AG09309 (cell line): ENCODE measurements around the gene DNAJB4.
"Not testable (repeated sequence)": the region's sequence is repeated elsewhere in the genome, so short reads cannot be mapped to it uniquely, and the experiment has no call there.

Source experiments
- DNase-seq: peaks from one replicate; pipeline ENCODE4 v3.0.0-alpha.2; 2010; ENCODE audit warnings: low read depth
- H3K4me3 ChIP-seq: 2 replicates; pipeline ENCODE4 v1.5.1; 2011; ENCODE audit warnings: mild to moderate bottlenecking, low read depth, low read length, moderate library complexity; ENCODE audit not compliant: control insufficient read depth
- TF ChIP-seq, protein P1 (sequence below): IDR thresholded peaks from 2 replicates; pipeline ENCODE4 v1.5.1; 2011; ENCODE audit warnings: mild to moderate bottlenecking, low read depth, low read length, inconsistent platforms; ENCODE audit not compliant: insufficient read depth, control insufficient read depth; ENCODE audit errors: missing control alignments

The DNAJB4 gene

DNA sequence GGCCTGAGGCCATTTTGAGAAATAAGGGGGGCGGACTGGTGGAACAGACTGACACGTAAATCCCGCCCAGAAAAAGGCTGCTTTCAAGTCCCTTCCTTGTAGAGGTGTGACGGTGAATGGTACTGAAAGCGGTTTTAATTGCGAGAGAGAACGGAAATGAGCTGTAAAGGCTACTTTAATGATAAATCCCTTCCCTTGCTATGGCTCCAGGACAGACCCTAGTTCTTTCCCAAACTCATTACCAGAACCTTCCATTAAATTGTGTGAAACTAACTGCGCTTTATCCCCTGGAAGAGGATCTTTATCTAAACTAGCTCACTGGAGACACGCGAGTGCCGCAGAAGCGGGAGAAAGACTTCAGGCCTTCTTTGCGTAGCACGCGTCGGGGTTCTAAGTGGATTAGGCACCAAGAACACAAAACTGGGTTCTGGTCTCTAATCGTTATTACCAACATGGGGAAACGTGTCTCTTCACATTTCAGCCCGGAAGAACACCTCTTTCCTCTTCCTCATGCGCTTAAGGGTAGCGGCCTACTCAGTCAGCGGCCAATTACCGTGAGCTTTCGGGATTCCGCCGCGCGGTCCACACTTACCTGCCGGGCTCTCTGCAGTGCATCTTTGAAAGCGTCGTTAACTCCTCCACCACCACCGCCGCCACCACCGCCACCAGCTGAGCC is 26.3 kb upstream of the DNAJB4 start:
- DNase-seq: peak; percentile 94
- TF ChIP-seq, protein P1, sequence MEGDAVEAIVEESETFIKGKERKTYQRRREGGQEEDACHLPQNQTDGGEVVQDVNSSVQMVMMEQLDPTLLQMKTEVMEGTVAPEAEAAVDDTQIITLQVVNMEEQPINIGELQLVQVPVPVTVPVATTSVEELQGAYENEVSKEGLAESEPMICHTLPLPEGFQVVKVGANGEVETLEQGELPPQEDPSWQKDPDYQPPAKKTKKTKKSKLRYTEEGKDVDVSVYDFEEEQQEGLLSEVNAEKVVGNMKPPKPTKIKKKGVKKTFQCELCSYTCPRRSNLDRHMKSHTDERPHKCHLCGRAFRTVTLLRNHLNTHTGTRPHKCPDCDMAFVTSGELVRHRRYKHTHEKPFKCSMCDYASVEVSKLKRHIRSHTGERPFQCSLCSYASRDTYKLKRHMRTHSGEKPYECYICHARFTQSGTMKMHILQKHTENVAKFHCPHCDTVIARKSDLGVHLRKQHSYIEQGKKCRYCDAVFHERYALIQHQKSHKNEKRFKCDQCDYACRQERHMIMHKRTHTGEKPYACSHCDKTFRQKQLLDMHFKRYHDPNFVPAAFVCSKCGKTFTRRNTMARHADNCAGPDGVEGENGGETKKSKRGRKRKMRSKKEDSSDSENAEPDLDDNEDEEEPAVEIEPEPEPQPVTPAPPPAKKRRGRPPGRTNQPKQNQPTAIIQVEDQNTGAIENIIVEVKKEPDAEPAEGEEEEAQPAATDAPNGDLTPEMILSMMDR: no peak
- peak overlapping the region; percentile 81 for H3K4me3 ChIP-seq

DNA sequence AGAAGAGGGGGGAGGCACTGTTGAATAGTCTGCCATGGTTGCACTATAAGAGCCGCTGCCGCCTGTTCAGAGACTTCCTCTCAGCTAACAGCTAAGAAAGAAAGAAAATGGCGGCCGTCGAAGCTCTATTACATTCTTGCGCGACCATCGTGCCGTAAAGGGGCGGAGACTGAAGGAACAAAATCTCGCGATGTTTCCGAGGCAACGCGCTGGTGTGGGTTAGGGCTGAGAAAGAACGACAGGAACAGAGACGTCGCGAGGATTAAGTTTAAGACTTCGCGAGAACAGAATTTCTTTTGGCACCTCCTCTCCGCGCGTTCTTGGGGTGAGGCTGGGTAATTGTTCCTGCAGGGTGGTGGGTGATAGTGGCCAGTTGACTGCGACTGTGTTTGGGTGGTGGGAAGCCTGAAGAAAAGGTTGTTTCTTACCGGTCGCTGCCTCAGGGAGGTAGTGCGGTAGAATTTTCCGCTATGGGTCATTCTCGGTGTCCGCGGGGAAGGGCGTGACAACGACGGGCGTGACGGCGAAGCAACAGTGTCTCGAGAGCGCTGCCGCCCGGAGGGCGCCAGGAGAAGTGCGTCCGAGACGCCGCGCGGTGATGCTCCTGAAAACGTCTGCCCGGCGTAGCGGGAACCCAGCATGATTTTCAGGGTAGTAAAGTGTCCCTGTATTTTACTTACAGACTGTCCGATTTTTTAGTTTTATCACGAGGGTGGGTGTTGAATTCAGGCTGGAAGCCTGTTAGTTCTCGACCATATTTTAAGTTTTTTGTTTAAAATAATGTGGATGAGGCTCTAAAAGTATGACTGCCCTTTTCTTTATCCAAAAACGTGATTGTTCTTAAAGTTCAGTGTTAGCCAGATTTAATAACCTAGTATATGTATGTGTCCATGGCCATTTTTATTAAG is 25.5 kb upstream of the DNAJB4 start, which contains the start of gene FUBP1:
FUBP1 (minus strand) TSS at position 104 of the 908 bp plus-strand sequence; CDS start at position 36, 68 bp downstream.
- H3K4me3 ChIP-seq: peak within 1 kb of the TSS; percentile 81
- TF ChIP-seq, protein P1: peak; percentile 68
- peak; percentile 98 for DNase-seq

DNA sequence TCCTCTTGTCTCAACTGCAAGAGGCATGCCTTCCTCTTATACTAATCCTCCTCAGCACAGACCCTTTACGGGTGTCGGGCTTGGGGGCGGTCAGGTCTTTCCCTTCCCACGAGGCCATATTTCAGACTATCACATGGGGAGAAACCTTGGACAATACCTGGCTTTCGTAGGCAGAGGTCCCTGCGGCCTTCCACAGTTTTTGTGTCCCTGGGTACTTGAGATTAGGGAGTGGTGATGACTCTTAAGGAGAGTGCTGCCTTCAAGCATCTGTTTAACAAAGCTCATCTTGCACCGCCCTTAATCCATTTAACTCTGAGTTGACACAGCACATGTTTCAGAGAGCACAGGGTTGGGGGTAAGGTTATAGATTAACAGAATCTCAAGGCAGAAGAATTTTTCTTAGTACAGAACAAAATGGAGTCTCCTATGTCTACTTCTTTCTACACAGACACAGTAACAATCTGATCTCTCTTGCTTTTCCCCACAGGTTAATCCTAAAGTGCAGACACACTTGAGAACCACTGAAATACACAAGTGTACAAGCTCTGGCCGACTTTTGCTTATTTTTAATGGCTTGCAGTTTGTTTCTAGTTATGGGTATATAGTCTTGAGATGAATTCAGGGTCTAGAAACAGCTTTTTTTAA is 21.3 kb upstream of the DNAJB4 start:
- DNase-seq, H3K4me3 ChIP-seq: not testable (repeated sequence)

DNA sequence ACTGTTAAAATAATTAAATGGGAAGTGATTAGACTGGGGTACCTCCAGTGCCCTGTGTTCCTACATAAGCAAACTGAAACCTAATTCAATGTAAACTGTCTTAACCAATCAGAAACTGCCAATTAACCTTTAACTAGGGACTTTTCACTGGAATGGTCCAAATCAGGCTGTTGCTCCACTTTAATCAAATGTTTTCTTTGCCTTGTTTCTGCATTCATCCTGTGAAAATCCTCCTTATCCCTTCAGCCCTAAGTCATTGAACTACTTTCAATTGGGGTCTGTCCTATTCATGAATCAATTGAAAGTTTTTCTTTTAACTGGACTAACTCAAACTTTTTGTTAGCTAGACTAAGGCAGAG is 20.8 kb upstream of the DNAJB4 start:
- H3K4me3 ChIP-seq: no peak overlapping the region
- TF ChIP-seq, protein P1: no peak
- no peak for DNase-seq

DNA sequence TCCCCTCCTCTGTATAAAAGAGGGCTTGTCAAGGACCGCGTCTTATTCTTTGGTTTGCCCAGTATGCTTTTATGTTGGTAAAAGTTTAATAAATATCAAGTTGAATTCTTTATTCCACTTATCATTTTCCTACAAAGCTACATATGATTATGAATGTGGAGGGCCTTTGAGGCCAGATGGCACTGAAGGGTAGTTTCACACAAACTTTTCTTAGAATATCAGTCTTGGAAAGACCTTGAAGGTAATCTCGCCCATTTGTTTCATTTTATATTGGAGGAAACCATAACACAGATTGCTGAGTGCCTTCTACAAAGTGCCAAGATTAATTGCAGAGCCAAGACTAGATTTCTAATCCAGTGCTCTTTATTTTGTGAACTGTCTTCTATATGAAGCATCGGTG is 20.1 kb upstream of the DNAJB4 start:
- TF ChIP-seq, protein P1: no peak
- DNase-seq: no peak
- H3K4me3 ChIP-seq: no peak overlapping the region

DNA sequence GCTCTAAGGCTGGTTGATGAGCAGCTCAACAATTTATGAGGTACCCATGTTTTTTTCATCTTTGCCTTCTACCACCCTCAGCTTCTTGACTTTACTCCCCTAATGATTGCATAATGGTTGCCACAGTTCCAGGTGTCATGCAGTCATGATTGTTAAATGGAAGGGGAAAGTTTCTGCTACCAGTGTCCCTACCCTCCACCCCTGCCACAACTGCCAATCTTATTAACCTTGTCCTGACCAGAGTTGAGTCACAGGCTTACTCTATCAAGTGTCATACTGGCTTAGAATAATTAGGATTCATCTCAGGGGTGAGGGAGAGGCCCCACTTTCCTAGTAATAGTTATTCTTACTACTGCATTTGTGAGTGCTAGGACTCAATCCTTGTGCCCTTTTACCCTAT is 17.9 kb upstream of the DNAJB4 start:
- no peak for DNase-seq
- TF ChIP-seq, protein P1: no peak
- no peak overlapping the region for H3K4me3 ChIP-seq
